Measurements from ENCODE around the gene NR2F1.

The NR2F1 gene

GRCh38 chr5:93577854-93578812 is 4.9 kb upstream of the NR2F1 start:
- no peak for DNase-seq

- no peak for DNase-seq
Measured at GRCh38 chr5:93578813-93579691, 4.0 kb upstream of the NR2F1 start.

GRCh38 chr5:93579692-93580062 is 3.3 kb upstream of the NR2F1 start:
- no peak for DNase-seq

GRCh38 chr5:93580063-93580926 is 2.7 kb upstream of the NR2F1 start:
- no peak for DNase-seq

GRCh38 chr5:93580927-93581445 is 2.0 kb upstream of the NR2F1 start, which contains the start of gene NR2F1-AS1:
TSS of gene NR2F1-AS1 (minus strand) at chr5:93581219.
- no peak for DNase-seq

- no peak for DNase-seq
Measured at GRCh38 chr5:93582167-93582462, 907 bp upstream of the NR2F1 start.

GRCh38 chr5:93583439-93583767 is 381 bp downstream of the NR2F1 start:
- no peak for DNase-seq

- peak; percentile 49 for DNase-seq
Measured at GRCh38 chr5:93583768-93584595, 960 bp downstream of the NR2F1 start.

- DNase-seq, result no peak
Measured at GRCh38 chr5:93584596-93585040, 1.6 kb downstream of the NR2F1 start.

- no peak for DNase-seq
Measured at GRCh38 chr5:93585041-93585766, 2.2 kb downstream of the NR2F1 start.

- DNase-seq, result no peak
Measured at GRCh38 chr5:93585767-93586385, 2.9 kb downstream of the NR2F1 start.

- no peak for DNase-seq
Measured at GRCh38 chr5:93586736-93587596, 3.9 kb downstream of the NR2F1 start.

GRCh38 chr5:93587597-93588351 is 4.8 kb downstream of the NR2F1 start:
- DNase-seq, result no peak

GRCh38 chr5:93588352-93589151 is 5.5 kb downstream of the NR2F1 start:
- no peak for DNase-seq

- no peak for DNase-seq
Measured at GRCh38 chr5:93589152-93589828, 6.3 kb downstream of the NR2F1 start.

GRCh38 chr5:93589829-93590215 is 6.8 kb downstream of the NR2F1 start:
- DNase-seq, result no peak

GRCh38 chr5:93590493-93590892 is 7.5 kb downstream of the NR2F1 start:
- DNase-seq, result no peak

Data from NCI-H1105 (cell line).